HG02610 (cell line): ENCODE measurements around the gene RPH3AL.

ENCODE experiments used
- ATAC-seq: cut with Tn5 transposase; IDR thresholded peaks from one replicate; pipeline ENCODE4 v1.9.1; 2021; ENCODE audit warnings: mild to moderate bottlenecking, moderate library complexity; ENCODE audit not compliant: unreplicated experiment

The RPH3AL gene, protein sequence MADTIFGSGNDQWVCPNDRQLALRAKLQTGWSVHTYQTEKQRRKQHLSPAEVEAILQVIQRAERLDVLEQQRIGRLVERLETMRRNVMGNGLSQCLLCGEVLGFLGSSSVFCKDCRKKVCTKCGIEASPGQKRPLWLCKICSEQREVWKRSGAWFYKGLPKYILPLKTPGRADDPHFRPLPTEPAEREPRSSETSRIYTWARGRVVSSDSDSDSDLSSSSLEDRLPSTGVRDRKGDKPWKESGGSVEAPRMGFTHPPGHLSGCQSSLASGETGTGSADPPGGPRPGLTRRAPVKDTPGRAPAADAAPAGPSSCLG

DNA sequence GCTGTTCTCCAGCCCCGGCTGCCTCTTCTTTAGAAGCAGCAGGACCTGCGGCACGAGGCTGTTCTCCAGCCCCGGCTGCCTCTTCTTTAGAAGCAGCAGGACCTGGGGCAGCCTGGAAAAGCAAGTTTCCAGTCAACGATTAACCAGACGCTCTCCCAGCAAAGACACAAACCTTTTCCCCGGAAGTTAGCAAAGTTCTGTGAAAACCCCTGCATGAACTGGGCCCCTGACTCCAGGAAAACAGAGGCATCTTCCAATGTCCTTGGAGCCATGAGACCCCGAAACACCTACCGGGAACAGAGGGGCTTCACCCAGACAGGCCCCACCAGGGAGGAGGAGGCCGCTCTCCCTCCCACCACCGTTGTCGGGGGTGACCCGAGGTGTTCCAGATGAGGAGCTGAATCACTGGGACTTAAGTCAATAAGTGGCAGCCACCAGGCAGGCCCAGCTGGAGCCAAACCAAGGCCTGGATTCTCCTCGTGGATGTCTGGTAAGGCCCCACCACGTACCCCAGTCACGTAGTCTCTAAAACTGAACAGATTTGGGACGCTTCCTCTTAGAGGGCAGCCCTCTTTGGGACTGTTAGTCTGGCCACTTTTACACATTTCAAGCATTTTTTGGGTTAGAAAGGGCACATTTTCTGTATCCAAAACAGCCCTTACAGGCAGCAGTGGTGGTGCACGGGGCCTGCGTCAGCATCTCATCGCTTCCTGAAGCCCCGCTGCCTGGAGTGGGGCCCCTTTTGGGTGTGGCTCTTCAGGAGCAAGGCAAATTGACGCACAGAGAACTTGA, at the start of gene RPH3AL:
RPH3AL (minus strand) TSS at position 387 of the 792 bp plus-strand sequence. CDS start 25,264 bp downstream, outside the sequence.
- no peak for ATAC-seq

DNA sequence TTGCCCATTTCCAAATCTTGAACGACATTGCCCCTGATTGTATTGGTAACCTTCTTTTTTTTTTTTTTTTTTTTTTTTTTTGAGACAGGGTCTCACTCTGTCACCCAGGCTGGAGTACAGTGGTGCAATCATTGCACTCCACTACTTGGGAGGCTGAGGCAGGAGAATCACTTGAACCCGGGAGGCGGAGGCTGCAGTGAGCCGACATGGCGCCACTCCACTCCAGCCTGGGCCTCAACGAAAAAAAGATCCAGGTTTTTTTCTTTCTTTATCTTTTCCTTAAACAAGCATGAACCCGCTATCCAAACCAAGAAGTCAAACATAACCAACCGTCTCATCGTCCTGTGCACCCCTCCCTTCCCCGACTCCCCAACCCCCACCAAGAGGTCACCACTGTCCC, 47.6 kb upstream of the RPH3AL start:
- ATAC-seq, result no peak

DNA sequence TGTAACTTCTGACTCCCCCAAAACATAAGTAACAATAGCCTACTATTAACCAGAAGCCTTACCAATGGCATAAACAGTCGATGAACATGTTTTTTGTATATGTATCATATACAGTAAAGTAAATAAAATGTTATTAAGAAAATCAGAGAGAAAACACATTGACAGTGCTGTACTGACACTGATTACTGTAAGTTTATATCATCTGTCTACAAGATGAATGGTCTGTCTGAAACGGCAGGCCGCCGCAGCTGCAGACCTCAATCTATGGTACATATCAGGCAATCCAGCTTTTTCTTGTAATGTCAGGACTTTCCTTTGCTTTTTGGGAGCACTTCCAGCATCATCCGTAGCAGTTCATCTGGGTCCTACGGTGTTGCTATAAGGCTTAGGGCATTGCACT, 44.2 kb upstream of the RPH3AL start:
- no peak for ATAC-seq

DNA sequence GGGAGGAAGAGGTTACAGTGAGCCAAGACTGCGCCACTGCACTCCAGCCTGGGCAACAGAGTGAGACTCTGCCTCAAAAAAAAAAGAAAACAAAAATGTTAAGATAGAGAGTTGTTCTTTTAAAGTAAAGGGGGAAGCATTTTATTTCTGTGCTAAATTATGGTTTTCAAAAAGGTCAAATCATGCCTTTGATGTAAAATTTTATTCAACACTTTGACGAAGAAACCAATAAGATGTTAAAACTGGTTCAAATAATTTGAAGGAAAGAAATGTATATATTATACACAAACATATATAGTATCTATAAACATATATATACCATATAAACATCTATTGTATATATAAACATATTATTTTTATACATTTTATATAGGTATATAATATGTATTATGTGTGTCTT, 43.4 kb upstream of the RPH3AL start:
- no peak for ATAC-seq

DNA sequence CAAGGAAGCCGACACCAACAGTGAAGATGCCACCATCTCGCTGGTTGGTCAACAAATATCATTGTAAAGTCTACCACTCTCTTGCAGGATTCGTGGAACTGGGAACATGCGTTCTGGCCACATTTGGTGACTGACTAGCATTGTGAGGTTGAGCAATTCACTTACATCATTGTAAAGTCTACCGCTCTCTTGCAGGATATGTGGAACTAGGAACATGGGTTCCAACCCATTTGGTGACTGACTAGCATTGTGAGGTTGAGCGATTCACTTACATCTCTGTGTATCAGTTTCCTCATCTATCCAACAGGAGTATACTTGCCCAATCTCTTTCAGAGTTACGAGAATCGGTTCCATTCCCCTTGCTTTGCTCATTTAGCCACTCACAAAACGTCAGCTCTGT, 42.6 kb upstream of the RPH3AL start:
- no peak for ATAC-seq

DNA sequence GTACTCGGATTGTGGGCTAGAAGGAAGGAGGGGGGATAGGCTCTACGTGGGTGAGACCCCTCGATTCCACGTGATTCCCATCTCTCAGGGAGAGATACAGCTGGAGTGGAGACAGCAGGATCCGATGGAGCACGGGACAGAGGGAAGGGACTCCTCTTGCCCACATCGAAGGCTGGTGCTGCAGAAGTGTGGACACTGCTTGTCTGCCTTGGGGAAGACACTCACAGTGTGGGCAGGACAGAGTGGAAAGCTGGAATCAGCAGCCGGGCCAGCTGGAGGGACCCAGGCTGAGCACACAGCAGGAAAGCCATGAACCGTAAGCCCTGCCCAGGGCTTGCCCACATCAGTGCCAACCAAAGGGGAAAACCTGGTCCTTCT, 42.1 kb upstream of the RPH3AL start:
- no peak for ATAC-seq

DNA sequence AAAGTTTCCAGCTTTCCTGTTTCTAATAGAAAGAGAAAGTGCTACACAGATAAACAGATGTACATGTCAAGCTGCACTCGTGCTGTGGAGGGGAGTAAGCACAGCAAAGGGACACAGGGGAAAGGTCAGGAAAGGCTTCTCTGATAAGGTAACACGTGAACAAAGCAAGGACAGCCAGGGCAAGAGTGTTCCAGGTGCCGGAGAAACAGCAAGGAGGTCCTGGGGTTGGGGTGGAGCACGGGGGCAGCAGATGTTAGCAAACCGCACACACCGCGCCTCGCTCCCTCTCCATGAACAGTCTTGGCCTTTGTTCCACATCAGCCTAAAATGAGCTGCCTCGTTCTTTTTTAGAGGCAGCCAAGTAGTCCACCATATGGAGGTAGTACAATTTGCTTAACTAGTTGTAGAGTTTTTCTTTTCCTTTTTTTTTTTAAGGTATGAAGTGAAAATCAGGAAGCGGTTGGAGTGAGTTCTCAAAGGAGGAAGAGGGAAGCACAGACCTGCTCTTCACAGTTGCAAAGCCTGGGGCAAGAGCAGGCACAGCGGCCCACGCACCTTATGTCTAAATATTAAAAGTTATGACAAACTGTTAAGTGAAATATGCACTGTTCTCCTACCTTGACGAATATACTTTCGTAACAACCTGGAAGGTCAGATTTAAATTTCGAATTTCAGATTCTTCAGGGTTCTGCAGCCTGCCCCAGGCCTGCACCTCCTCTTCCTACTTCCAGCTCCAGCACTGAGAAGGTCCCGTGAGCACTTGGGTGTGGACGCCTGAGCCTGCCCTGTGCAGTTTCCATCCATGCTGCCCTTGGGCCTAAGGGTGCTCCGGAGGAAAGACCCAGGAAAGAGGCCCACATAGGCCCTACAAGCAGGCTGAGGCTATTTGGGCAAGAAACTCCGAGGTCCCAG, 41.5 kb upstream of the RPH3AL start:
- no peak for ATAC-seq

DNA sequence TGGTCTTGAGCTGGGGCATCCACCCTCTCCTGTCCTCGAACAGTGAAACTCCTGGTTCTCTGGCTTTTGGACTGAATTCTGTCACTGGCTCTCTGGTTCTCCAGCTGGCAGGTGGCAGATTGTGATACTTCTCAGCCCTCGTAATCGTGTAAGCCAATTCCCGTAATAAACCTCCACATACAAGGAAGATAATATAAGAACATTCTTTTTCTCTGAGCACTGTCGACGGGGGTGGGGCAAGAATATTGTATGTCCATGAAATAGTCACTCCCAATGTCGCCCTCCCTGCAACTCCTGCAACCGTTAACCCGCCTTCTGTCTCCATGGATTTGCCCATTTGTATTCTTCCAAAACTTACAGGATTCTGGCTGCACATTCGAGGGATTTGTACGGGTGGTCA, 39.2 kb upstream of the RPH3AL start:
- ATAC-seq, result no peak

DNA sequence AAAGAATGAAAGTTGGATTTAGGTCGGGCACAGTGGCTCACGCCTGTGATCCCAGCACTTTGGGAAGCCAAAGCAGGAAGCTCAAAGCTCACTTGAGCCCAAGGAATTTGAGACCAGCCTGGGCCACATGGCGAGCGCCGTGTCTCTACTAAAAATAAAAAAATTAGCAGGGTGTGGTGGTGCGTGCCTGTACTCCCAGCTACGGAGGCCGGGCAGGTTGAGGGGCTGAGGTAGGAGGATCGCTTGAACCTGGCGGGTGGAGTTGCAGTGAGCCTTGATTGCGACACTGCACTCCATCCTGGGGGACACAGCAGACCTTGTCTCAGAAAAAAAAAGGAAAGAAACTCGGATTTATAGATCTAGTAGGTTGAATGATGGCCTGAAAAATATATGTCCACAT, 37.4 kb upstream of the RPH3AL start:
- no peak for ATAC-seq

DNA sequence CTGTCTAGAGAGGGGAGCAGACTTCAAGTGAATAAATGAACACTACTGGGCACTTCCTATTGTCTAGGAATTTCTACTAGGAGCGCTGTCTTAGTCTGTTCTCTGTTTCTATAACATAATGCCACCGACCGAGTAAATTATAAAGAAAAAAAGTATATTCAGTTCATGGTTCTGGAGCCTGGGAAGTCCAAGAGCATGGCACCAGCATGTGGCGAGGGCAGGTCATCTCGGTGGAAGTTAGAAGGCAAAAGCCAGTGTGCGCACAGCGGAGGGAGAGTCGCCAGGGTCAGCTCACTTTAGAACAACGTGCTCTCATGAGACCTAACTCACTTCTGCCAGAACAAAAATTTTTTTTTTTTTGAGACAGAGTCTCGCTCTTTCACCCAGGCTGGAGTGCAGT, 35.5 kb upstream of the RPH3AL start:
- ATAC-seq, result no peak

DNA sequence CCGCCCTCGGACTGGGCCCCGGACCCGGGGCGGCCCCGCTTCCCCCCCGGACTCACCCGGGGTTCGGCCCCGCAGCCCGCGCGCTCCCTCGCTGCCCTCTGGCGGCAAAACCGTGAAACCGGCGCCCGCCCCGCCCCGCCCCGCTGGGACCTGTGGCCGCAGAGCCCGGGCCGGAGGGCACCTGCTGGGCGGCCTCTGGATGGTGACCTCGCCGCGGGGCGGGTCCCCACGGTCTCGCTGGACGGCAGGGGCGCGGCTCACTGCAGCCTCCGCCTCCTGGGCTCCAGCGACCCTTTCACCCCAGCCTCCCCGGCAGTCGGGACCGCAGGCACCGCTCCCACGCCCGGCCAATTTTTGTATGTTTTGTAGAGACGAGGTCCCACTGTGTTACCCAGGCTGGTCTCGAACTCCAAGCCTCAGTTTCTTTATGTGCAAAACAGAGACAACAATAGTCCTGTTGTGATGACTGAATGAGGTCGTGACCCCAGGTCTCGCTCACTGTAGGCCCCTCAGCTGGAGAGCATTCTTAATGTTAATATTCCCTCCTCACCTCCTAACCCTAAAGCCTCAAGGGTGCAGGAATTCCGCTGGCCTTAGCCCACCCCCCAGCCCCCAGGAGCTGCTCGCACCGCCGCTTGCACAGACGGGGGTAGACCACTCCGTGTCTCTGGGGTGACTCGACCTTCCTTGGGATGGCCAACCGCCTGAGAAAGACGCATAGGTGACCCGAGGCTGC, 33.7 kb upstream of the RPH3AL start:
- ATAC-seq, result peak; percentile 43

DNA sequence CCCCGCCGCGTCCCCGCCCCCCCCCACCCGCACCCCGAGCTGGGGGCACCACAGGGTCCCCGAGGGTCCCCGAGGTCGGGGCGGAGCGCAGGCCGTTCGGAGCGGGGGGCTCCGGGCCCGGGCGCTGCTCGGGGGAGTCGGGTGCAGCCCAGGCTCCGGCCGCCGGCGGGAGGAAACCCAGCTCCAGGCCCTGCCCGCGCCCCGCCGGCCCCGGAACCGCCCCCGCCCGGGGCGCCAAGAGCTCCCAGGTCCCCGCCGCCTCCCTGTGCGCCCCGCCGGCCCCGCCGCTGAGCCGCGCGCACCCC, 33.2 kb upstream of the RPH3AL start:
- peak; percentile 22 for ATAC-seq

DNA sequence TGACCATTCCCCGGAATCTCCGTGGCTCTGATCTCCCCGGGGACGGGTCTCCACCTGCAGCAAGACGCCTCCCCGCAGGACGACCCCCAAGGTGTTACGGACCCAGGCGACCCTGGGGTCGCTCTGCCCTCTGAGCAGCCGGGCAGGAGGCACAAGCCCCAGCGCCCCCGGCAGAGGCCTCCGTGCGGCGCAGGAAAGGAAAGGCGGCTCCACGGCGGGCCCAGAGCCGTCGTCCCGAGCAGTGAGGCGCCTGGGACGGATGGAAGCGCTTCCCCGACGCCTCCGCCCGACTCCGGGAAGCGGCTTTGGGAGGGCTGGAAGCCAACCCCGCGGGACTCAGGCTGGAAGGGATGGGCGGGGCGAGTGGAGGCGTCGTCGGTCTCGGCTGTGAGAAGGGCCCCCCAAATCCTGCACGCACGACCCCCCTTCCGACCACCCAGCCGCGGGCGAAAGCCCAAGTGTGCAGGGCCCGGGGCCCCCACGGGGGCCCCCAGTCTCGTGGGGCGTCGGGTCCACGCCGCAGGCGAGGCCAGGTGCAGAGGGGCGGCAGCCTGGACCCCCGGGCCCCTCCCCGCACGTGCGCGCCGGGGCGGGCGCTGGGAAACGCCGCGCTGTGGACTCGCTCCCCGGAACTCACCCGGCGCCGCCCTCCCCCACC, 32.7 kb upstream of the RPH3AL start:
- ATAC-seq, result no peak

DNA sequence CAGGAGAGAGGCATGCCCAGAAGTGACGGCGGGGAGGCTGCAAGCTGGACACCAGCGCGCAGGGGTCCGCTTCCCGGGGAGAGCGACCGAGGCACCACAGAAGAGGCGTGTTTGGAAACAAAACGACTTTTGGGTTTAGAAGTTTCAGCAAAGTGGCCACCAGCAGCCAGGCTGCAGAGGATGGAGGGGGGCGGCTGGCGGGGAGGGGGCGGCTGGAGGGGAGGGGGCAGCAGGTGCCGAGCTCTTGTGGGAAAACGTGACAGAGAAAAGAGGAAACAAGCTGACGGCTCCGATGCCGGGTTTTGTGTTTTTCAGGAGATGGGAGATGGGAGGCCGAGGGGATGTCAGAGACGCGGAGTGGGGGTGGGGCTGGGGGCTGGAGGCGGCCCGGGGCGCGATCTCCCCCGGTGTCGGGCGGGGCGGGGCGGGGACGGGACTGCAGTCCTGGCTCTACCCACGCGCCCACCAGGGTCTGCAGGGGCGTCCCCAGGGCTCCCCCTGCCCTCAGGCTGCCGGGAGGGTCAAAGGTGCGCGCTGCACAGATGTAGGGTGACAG, 32.1 kb upstream of the RPH3AL start:
- no peak for ATAC-seq

DNA sequence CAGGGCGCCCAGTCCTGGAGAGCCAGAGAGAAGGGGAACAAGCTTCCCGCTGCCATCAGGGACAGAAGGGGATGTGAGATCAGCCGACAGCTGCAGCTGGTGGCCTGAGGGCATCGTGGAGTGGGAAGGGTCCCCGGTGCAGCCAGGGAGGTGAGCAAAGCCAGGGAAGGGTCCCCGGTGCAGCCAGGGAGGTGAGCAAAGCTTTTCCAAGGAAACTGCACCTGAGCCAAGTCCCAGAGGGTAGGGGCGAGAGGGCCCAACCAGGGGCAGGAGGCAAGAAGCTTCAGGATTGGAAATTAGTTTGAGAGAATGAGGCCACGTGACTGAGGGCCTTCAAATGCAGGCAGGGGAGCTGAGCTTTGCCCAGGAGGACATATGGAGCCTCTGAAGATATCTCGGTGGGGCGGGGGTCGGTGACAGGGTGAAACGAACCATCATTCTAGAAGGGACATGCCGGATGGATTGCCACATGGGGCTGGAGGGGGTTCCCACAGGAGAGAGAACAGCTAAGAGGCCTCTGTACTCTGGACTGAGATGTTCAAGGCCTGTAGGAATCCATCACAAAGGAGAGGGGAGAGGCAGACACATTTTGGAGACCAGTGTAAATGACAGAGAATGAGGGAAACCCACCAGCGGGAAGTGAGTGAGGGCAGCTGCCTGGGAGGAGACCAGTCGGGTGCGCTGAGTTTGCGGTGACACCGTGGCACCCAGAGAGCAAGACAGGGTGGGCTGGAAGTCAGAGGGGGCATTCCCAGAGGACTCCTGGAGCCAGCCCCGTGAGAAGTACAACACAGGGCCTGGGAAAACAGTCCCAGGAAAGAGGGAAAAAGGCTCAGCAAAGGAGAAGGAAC, 31.4 kb upstream of the RPH3AL start:
- ATAC-seq, result no peak

DNA sequence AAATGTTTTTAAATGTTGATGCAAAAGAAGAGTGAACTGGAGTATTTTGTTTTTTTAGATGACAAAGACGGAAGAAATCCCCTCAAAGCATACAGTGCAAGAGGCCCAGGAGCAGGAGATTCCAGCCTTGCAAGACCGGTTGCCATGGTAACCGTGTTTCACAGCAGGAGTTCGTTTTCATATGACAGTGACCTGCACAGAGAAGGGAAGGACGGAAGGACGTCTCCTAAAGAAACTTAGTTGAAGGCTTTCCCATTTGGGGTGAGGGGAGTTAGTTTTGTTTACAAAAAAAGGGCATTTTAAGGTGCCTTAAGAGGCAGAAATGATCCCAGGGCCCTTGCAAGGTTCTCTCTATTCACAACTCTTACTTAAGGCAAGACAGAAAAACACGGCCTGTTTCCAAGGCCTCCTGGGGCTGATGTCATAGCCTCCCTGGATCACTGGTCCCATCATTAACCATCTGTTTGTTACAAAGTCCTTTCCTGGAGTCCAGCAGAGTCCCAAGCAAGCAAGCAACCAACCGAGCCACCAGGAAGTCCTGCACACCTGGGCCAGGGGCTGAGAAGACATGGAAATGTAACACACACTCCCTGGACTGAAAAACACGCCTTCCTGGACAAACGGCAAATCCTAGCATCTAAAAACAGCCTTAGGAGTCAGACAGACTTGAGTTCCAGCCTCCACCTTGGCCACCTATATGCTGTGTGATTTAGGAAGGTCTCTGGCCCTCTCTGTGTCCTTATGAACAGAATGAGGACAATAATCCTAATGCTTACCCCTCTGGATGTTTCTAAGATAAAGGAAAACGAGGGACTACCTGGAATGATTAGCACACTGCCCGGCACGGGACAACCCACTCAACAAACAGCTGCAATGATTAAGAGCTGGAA, 30.3 kb upstream of the RPH3AL start:
- no peak for ATAC-seq

DNA sequence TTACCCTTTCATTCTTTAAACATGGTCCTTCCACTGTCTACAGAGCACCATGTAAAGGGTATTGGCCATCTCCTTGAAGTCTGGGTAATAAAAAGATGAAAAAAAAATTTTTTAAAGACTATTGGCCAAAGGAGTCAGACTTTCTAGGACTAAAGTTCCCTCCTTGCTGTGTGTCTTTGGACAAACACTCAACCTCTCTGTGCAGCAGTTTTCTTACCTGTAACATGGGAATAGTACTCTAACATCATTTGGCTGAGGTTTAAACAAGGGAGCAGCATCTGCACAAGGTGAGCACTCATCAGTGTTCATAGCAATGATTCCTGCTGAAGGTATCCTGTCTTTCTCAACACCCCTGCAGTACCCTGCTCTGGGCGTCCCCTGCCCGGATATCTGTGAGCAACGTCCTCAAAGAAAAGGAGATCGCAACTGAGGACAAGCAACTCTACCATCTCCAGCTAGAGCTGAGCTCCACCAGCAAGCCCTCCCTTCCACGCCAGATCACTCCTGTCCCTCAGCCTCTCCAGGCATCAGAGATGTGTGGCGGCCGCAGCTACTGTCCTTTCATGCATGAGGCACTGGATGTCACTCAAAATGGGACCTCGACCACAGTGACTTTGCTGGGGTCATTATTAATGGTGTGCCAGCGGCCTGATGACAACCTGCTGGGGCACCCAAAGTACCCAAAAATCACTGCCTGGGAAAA, 29.5 kb upstream of the RPH3AL start:
- no peak for ATAC-seq

DNA sequence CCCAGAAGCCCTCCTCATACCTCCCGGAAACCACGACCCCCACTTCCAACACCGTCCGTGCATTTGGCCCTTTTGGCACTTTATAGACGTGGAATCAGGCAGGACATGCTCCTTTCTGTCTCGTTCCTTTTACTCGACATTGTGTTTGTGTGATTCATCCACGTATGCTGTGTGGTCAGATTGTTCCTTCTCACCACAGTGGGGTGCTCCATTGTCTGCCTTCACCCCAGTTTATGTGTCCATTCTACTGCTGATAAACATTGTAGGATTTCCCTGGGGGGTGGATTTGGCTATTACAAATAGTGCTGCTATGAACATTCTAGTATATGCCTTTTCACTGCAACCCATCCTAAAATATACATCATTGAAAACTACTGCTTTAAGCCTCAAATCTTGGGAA, 28.9 kb upstream of the RPH3AL start:
- ATAC-seq, result no peak
